Measurements from ENCODE around the gene SRD5A2.

SRD5A2 gene

GRCh38 chr2:31523871-31524492, 56.8 kb downstream of the SRD5A2 start:
- Mint-ChIP-seq H3K27ac (no peak overlapping the region), H3K27me3 (ENCODE audit: low read depth) (peaks cover 18% of the 10 kb centered on the region), H3K4me3 (no peak overlapping the region), H3K9me3 (no peaks in the 10 kb centered on the region), H3K4me1 (peaks cover 10% of the 10 kb centered on the region), H3K36me3 (ENCODE audit: low read depth) (no peaks in the 10 kb centered on the region)
- TF ChIP-seq CTCF (IDR thresholded peaks at IDR 0.05; ENCODE audit: unreplicated experiment in 3 of 3) = peak; percentile 60 to 78 (median 70)

- no peak for TF ChIP-seq CTCF (IDR thresholded peaks at IDR 0.05; ENCODE audit: unreplicated experiment in 3 of 3)
- Mint-ChIP-seq H3K36me3 (ENCODE audit: low read depth) (no peaks in the 10 kb centered on the region), H3K4me1 (peaks cover 10% of the 10 kb centered on the region), H3K27me3 (ENCODE audit: low read depth) (peaks cover 18% of the 10 kb centered on the region), H3K4me3 (no peak overlapping the region), H3K27ac (no peak overlapping the region), H3K9me3 (no peaks in the 10 kb centered on the region)
Measured at GRCh38 chr2:31522786-31523185, 58.0 kb downstream of the SRD5A2 start.

GRCh38 chr2:31517442-31518203, 63.1 kb downstream of the SRD5A2 start:
- Mint-ChIP-seq H3K4me1 (peaks cover 7% of the 10 kb centered on the region), H3K27ac (no peak overlapping the region), H3K9me3 (no peaks in the 10 kb centered on the region), H3K4me3 (no peak overlapping the region), H3K36me3 (ENCODE audit: low read depth) (no peaks in the 10 kb centered on the region), H3K27me3 (ENCODE audit: low read depth) (peaks cover 20% of the 10 kb centered on the region)
- TF ChIP-seq CTCF (IDR thresholded peaks at IDR 0.05; ENCODE audit: unreplicated experiment in 3 of 3) = no peak

GRCh38 chr2:31515586-31515985, 65.2 kb downstream of the SRD5A2 start:
- Mint-ChIP-seq H3K27ac (no peak overlapping the region), H3K27me3 (ENCODE audit: low read depth) (peaks cover 8% of the 10 kb centered on the region), H3K9me3 (no peaks in the 10 kb centered on the region), H3K4me3 (no peak overlapping the region), H3K36me3 (ENCODE audit: low read depth) (no peaks in the 10 kb centered on the region), H3K4me1 (no peaks in the 10 kb centered on the region)
- TF ChIP-seq CTCF (IDR thresholded peaks at IDR 0.05; ENCODE audit: unreplicated experiment in 3 of 3) = no peak

- H3K27me3 Mint-ChIP-seq (ENCODE audit: low read depth) = peaks cover 17% of the 10 kb centered on the region
- H3K27ac Mint-ChIP-seq = no peak overlapping the region
- no peaks in the 10 kb centered on the region for H3K36me3 Mint-ChIP-seq (ENCODE audit: low read depth)
- H3K9me3 Mint-ChIP-seq = no peaks in the 10 kb centered on the region
- TF ChIP-seq CTCF (IDR thresholded peaks at IDR 0.05; ENCODE audit: unreplicated experiment in 3 of 3) = no peak
- H3K4me3 Mint-ChIP-seq = no peak overlapping the region
- H3K4me1 Mint-ChIP-seq = no peaks in the 10 kb centered on the region
Measured at GRCh38 chr2:31513553-31513952, 67.2 kb downstream of the SRD5A2 start.

- Mint-ChIP-seq H3K27me3 (ENCODE audit: low read depth) (peaks cover 17% of the 10 kb centered on the region), H3K27ac (no peak overlapping the region), H3K9me3 (no peaks in the 10 kb centered on the region), H3K4me1 (no peaks in the 10 kb centered on the region), H3K36me3 (ENCODE audit: low read depth) (no peaks in the 10 kb centered on the region), H3K4me3 (no peak overlapping the region)
- TF ChIP-seq CTCF (IDR thresholded peaks at IDR 0.05; ENCODE audit: unreplicated experiment in 3 of 3) = no peak
Measured at GRCh38 chr2:31511376-31511775, 69.4 kb downstream of the SRD5A2 start.
